Cardiac fibroblast (primary cell): Measurements from ENCODE around the gene FGD6.

ENCODE experiments used
- DNase-seq, 2 donors: peaks; one replicate each; pipeline versions ENCODE4 v3.0.0 to v3.0.0-alpha.2; 2010; ENCODE audit warnings: low read depth in 2 of 2
- H3K4me3 ChIP-seq, 2 donors: replicated peaks in 1 of 2; 1 replicate in 1 of 2; 2 replicates in 1 of 2; pipeline ENCODE4 v1.5.1; 2011; ENCODE audit warnings: low read depth in 2 of 2, low read length in 2 of 2, mild to moderate bottlenecking in 2 of 2, moderate library complexity in 1 of 2
- TF ChIP-seq, protein P1 (sequence below): IDR thresholded peaks from one replicate; pipeline ENCODE4 v1.5.1; 2011; ENCODE audit warnings: low read depth, mild to moderate bottlenecking, low read length, inconsistent platforms

The FGD6 gene

GRCh38 chr12:95205685-95206084 lies 11.6 kb downstream of the FGD6 start:
- TF ChIP-seq, protein P1, sequence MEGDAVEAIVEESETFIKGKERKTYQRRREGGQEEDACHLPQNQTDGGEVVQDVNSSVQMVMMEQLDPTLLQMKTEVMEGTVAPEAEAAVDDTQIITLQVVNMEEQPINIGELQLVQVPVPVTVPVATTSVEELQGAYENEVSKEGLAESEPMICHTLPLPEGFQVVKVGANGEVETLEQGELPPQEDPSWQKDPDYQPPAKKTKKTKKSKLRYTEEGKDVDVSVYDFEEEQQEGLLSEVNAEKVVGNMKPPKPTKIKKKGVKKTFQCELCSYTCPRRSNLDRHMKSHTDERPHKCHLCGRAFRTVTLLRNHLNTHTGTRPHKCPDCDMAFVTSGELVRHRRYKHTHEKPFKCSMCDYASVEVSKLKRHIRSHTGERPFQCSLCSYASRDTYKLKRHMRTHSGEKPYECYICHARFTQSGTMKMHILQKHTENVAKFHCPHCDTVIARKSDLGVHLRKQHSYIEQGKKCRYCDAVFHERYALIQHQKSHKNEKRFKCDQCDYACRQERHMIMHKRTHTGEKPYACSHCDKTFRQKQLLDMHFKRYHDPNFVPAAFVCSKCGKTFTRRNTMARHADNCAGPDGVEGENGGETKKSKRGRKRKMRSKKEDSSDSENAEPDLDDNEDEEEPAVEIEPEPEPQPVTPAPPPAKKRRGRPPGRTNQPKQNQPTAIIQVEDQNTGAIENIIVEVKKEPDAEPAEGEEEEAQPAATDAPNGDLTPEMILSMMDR: no peak
- no peak overlapping the region for H3K4me3 ChIP-seq
- peak; percentile 89 for DNase-seq

- no peak overlapping the region for H3K4me3 ChIP-seq
- no peak for DNase-seq
- TF ChIP-seq, protein P1: no peak
Measured at GRCh38 chr12:95205016-95205624, 12.1 kb downstream of the FGD6 start.

- peak; percentile 92 to 95 for DNase-seq
- TF ChIP-seq, protein P1: no peak
- no peak overlapping the region for H3K4me3 ChIP-seq
Measured at GRCh38 chr12:95204141-95204866, 13.0 kb downstream of the FGD6 start.

DNA sequence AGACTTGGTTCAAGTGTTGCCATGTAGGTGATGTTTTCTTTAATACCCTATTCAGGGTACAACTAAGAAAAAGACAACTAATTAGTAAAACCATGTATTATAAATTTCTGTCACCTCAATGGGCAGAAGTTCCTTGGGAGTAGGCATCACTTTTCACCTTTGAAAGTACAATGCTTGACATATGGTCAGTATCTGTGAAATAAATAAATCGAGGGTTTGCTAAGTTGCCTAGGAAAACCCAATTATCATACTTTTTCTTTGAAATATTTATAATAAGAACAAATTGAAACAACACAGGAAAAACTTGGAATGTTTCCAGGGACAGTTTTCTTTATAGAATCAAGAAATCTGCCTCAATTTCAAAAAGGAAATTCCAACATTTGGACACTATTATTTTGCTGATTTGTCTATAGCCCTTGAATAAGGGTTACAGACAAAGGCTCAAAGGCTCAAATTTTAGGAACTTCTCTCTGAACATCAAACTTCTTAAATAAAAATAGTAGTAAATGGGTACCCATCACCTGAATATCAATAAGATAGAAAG lies 13.7 kb downstream of the FGD6 start:
- peak in 1 of 2 donors; percentile 34 for DNase-seq

GRCh38 chr12:95202691-95203486 lies 14.4 kb downstream of the FGD6 start:
- TF ChIP-seq, protein P1: no peak
- H3K4me3 ChIP-seq: no peak overlapping the region
- peak; percentile 34 to 73 for DNase-seq

More for the DNA sequence above, 13.7 kb downstream of the FGD6 start:
- no peak overlapping the region for H3K4me3 ChIP-seq
- TF ChIP-seq, protein P1: no peak

DNA sequence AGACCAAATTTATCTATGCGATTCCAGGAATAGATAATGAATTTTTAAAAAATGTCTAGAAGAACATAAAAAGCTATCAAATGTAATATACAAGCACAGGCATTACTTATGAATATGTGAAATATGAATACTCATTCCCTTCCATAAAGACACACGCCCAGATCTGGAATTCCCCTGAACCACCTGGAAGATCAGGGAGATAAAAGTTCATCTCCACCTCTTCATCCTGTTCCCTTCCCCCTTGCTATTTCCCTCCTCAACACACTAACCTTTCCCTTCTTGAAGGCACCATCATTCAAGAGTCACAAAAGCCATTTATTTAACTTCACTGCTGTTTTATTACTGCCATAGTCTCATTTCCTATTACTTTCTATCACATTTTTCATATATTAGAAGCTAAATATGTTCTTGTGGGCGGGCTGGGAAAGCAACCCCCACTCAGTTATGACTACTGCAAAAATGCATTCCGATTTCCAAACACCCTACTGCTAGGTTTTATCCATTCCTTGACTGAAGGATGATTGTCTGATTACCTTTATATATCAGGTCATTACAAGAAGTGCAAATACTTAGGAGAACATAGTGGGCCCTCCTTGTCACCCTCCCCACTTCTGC lies 16.1 kb downstream of the FGD6 start:
- TF ChIP-seq, protein P1: no peak
- H3K4me3 ChIP-seq: peak overlapping the region in 1 of 2 donors; percentile 5
- peak; percentile 55 to 78 for DNase-seq
